ENCODE measurements around the gene NOP56.

The NOP56 gene

GRCh38 chr20:2651772-2652723, at the start of gene NOP56:
Gene NOP56 (plus strand): TSS chr20:2652632. CDS start chr20:2652661, 29 bp downstream.
- peak; percentile 92 for DNase-seq

- DNase-seq, result no peak
These were observed 49.7 kb upstream of the NOP56 start for GRCh38 chr20:2602746-2603145.

GRCh38 chr20:2603816-2604505, 48.5 kb upstream of the NOP56 start:
- DNase-seq, result no peak

- no peak for DNase-seq
These were observed 48.0 kb upstream of the NOP56 start for GRCh38 chr20:2604506-2604835.

GRCh38 chr20:2606507-2607006, 45.9 kb upstream of the NOP56 start:
- DNase-seq, result no peak

GRCh38 chr20:2610326-2610725, 42.1 kb upstream of the NOP56 start:
- DNase-seq, result no peak

GRCh38 chr20:2610941-2611720, 41.3 kb upstream of the NOP56 start:
- no peak for DNase-seq

- no peak for DNase-seq
These were observed 40.4 kb upstream of the NOP56 start for GRCh38 chr20:2612073-2612472.

GRCh38 chr20:2616634-2617033, 35.8 kb upstream of the NOP56 start:
- DNase-seq, result no peak

GRCh38 chr20:2617099-2617714, 35.2 kb upstream of the NOP56 start:
- no peak for DNase-seq

- no peak for DNase-seq
These were observed 33.6 kb upstream of the NOP56 start for GRCh38 chr20:2618815-2619214.

GRCh38 chr20:2619337-2619736, 33.1 kb upstream of the NOP56 start:
- no peak for DNase-seq

GRCh38 chr20:2619961-2620595, 32.4 kb upstream of the NOP56 start:
- no peak for DNase-seq

- no peak for DNase-seq
These were observed 28.2 kb upstream of the NOP56 start for GRCh38 chr20:2624190-2624589.

- DNase-seq, result no peak
These were observed 27.4 kb upstream of the NOP56 start for GRCh38 chr20:2625062-2625461.

- DNase-seq, result no peak
These were observed 25.4 kb upstream of the NOP56 start for GRCh38 chr20:2626853-2627541.

GRCh38 chr20:2631228-2631627, 21.2 kb upstream of the NOP56 start:
- DNase-seq, result no peak

- DNase-seq, result no peak
These were observed 19.1 kb upstream of the NOP56 start for GRCh38 chr20:2633381-2633780.

- no peak for DNase-seq
These were observed 15.2 kb upstream of the NOP56 start for GRCh38 chr20:2637246-2637645.

- no peak for DNase-seq
These were observed 12.2 kb upstream of the NOP56 start for GRCh38 chr20:2640260-2640659.

GRCh38 chr20:2640899-2641298, 11.5 kb upstream of the NOP56 start:
- no peak for DNase-seq

- no peak for DNase-seq
These were observed 8.7 kb upstream of the NOP56 start for GRCh38 chr20:2643708-2644107.

Data from NCI-H774 (cell line).